Stimulated activated CD8-positive, alpha-beta memory T cell treated with anti-CD3 and anti-CD28 coated beads, Interleukin-4, amount 100 ng/mL, for 4 hours (primary cell): ENCODE results near the gene CARMIL1.
"Not testable (repeated sequence)": the region's sequence is repeated elsewhere in the genome, so short reads cannot be mapped to it uniquely, and the experiment has no call there.

Experiments used
- DNase-seq, 2 donors: peaks; one replicate each; pipeline ENCODE4 v3.0.0-alpha.2; 2020; ENCODE audit warnings: low read depth in 2 of 2, low spot score in 1 of 2

The CARMIL1 gene

DNA sequence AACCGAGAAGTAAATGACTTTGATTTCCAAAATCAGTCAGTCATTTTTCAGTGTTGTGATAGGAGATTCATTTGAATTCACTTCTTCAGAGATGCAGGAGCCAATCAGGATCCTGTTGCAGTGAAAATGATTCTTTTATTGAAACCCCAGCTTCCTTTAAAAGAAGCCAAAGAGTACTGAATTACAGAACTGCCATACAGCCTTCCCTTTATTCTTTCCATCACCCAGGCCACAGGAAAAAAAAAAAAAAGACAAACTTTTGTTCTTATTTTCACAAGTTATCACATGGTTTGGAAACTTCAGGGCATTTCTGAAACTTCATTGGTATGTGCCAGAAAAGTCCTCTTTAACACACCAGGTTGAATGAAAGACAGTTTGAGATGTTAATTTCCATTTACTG lies 1.8 kb upstream of the CARMIL1 start:
- DNase-seq, result no peak

DNA sequence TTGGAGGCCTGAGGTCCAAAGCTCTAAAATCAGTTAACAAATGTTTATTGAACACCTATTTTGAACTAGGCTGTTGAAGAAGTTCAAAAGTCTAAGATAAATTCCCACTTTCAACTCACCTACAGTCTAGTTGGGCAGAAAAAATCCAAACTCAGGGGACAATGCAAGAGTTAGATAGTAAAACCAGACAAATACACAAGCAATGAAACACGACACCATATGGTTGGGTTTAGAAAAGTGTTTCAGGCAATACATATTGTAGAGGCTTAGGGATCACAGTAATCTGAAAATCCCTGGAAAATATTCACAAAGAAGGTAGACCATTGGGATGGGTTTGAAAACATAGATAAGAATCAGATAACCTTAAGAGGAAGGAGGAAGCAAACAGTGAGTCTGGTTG lies 1.3 kb upstream of the CARMIL1 start:
- no peak for DNase-seq

DNA sequence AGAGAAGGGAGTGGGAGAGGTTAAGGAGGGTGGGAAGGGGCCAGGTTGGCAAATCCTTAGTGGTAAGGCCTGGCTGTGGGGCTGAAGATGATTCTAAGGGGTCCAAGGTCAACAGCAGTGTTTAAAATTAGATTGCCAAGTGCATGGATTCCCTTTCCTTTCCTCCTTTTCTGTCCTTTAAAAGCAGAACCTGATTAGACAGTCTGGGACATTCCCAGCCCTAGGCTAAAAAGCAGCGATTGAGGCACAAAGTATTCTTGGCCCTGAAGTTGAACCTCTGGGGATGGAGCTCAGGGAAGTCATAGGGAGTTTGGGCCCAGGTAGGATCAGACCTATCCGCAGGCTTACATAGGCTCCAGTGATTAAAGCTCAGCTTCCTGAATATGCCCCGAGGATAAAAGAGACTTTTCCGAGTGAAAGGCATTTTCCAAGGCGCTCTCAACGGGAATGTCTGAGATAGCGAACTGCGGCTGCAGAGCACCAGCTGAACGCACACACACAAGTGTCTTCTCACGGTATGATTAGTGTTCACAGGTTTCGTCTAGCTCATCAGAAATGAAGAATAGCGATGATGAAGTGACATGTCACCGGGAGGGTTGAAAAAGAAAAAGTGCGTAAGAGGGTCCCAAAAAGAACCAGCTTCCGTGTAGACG lies 787 bp upstream of the CARMIL1 start:
- no peak for DNase-seq

DNA sequence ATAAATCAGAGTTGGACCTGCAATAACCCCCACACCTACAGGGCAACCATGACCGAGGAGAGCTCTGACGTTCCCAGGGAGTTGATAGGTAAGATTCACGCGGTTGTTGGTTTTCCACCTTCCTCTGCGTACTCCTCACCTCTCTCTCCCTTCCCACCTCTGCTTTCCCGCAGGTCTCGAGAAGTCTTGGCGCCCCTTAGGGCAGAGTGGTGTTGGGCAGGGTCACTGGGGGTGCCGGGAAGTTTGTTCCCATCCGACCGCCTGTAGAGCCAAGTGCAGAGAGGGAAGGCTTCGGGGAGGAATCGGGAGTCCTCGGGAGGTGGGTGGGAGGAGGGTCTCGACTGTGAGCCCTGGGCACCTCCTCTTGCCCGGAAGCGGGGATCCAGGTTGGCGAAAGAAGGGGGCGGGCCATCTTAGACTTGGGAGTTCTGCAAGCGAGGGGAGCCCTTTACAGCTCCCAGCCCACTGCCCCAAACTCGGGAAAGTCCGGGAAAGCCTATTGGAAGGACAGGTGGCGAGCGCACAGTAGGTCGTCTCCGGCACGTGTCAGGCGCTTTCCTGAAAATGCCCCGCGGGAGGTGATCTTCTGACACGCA lies 672 bp downstream of the CARMIL1 start:
- DNase-seq, result no peak

DNA sequence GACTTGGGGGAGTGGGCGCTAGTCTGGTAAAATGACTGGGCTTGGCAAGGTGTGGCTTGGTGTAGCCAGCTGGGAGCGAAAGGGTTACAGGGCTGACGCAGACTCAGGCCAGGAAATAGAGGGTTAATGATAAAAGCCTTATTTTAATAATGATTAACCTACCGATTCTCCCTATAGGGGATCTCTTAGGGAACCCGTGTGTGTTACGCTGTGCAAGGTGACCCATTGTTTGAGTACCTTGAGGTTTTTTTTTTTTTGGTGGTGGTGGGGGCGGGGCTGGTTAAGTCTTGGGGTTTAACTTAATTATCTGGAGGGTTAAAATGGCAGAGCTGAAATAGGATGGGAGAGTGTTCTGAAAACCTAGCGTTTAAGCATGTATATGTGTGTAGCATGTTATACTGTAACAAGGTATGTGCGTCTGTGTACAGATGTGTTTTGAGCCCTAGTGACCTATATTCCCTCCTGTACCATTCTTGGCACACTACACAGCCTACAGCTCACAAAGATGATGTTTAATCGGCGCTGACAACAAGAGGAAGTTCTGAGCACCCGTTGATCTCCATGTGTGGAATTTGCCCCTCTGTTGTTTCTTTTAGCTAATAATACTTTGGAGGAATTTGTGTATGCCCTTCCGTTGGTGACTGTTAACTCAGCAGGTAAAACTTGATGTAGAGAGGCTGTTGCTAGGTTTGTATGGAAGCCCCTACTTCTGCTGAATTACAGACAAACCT lies 1.3 kb downstream of the CARMIL1 start:
- DNase-seq, result no peak

DNA sequence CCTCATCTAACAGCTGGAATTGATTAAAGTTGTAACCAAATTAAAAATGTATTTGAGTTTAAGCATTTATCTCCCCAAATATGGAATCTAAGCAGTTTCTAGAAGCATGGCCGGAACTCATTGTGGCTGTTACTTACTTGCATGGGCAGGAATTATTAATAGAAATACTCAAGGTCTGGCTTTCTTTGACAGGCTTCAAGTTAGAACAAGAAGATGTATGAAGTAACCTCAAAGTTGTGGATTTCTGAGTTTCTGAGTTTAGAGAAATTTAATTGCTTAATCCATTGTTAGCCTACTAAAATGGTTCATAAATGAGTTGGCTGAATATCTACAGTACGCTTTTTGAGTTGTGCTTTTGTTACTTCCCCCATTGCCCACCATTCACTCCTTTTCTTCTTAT lies 7.7 kb downstream of the CARMIL1 start:
- DNase-seq, result no peak

DNA sequence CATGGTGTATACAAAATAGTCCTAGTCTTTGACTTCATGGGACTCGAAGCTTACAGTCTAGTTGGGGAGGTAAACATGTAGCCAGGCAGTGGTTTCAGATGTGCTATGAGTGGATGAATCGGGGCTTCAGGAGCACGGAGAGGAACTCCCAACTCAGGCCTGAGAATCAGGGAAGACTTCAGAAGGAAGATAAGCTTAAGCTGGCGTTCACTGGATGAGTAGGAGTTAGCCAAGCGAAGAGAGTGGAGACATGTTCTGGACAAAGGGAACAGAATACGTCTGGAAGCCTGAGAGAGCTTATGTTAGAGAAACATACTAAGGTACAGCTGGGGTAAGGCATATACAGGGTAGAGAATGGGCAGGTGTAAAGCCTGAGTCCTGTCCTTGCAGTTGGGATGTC lies 8.8 kb downstream of the CARMIL1 start:
- no peak for DNase-seq

DNA sequence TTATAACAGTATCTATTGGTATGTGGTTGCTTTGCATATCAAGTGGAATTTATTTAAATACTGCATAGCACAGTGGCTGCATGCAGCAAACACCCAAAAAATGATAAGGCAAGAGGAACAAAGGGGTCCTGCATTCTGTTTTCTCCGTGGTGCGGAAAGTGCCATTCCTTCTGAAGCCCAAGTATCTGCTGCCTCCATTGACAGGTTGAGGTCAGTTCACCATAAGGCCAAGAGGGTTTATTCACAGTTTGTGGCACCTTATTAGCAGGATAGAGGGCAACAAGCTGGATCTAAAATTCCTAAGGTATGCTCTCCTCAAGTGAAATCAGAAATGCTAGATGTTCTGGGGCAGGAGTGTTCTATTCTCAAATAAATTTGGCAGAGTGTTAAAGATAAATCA lies 9.3 kb downstream of the CARMIL1 start:
- DNase-seq, result no peak

DNA sequence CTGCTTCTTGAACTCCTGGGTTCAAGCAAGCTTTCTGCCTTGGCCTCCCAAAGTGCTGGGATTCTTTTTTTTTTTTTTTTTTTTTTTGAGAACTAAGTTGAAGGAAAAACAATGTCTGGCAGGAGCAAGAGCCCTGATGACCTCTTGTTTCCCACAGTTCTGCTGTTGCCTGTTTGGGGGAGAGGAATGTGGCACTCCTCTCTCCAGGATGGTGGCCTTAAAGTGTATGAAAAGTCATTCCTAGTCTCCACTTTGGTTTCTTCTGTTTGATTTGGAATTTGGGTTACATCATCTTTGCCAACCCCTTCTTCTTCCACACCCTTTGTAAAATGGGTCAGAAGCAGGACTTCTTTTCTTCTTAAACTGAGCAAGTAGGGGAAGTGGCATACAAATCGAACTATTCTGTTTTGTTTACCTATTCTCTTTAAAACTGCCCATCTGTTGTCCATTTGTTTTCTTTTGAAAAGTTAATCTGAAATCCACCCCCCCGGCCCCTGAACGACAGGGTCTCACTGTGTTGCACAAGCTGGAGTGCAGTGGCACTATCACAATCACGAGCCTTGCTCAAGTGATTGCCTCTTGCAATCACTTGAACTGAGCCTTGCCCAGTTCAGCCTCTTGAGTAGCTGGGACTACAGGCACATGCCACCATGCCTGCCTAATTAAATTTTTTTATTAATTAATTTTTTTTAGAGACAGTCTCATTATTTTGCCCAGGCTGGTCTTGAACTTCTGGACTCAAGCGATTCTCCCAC lies 11.3 kb downstream of the CARMIL1 start:
- no peak for DNase-seq

DNA sequence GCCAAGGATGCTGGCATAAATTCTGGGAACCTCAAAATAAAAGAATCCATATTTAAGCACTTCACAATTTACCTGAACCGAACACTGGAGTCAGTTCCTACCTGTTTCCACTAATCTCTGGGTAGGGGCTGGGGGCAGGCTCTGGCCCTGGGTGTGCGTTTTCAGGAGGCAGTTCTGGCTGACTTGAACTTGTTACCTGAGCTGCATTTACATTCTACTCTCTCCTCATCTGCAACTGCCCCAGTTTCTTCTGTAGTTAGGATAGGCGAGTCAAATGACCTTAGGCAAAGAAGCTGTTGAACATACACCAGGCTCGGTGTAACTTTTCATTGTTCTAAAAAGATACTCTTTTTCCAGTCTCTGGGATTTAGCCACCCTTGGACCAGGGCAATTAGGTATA lies 13.2 kb downstream of the CARMIL1 start:
- DNase-seq, result no peak

DNA sequence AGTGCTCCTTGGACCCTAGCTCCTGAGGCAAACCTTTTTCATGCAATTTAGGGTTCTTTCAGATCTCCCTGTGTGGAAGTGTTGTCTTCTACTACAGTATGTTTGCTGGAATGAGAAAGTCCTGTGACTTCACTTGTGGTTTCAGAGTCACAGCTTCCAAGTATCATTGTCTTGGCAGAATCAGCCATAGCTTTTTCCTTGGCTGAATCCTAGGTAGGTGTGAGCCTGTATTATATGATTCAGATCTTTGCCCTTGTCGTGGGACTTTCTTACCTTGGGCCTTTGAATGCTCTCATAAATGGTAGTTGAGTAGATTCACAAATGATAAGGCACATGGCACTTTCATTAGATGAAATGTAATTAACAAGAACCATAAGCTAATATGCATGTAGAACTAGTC lies 16.5 kb downstream of the CARMIL1 start:
- DNase-seq, result no peak

DNA sequence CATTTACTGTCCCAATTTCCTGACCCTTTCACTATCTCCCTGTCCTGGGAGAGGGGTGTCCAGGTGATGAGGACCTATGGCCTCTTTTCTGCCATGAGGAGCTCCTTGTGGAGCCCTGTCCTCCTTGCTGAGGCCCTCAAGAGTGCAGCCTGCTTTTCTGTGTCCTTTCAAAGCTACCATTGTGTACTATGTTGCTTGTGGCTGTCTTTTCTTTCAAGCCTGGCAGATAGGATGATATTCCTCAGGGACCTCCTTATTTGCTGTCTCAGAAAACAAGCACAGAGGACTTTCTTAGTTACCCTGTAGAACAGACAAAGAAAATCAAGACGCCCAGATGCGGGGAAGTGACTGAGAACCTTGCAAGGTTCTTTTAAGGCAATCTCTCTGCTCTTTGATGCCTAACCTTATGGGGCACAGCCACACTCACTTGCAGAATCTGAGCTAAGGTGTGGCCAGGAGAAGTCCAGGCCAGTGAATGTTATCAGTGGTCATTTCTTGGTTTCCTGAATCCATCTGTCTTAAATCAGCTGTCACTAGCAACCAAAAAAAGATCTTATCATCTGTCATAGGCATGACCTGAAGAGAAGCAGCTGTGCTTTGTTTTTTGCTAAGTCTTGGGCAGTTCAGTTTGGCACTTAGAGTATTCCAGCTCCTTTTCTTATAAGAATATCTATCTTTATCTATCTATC lies 17.2 kb downstream of the CARMIL1 start:
- no peak for DNase-seq

DNA sequence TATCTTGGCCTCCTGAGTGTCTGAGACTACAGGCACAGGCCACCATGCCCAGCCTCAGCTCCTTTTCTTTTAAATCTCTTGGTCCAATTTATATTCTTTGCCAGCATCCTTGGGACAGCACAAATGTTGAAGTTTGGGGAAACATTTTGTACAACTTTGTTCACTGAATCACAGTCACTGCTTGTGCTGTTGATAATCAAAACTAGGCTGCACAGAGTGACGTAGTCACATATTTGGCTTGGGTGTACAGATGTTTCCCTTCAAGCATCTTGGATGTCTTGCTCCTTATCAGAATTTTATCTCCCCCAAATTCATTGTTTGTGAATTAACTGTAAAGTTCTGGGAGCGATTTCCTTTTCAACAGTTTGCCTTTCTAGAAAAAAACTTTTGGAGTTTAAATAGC lies 17.9 kb downstream of the CARMIL1 start:
- no peak for DNase-seq

DNA sequence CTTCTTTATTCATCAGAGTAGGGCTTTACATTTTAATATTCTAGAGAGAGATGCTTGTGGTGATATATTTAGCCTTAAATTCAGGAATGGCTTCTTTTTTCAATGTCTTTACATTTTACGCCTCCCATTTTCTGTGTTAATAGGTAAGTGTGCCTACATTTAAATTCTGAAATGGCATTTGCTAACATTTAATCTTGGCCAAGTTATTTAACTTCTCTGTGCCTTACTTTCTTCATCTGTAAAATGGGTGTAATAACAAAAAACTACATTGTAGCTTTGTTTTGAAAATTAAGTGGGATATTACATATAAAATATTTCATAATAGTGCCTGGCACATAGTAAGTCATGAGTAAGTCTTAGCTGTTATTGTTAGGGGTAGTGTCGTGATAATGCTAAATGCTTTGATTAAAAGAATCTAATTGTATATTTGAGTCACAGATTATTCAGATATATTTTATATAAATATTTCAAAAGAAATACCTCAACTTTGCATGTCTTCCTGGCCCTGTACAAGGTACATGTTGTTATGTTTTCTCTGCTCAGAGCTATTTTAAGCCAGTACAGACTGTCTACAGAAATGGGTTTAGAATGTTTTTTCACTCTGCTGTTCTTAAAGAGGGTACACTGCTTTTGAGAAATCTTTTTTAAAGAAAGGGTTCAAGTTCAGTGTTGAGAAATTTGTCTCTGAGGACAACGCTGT lies 18.8 kb downstream of the CARMIL1 start:
- DNase-seq, result no peak

DNA sequence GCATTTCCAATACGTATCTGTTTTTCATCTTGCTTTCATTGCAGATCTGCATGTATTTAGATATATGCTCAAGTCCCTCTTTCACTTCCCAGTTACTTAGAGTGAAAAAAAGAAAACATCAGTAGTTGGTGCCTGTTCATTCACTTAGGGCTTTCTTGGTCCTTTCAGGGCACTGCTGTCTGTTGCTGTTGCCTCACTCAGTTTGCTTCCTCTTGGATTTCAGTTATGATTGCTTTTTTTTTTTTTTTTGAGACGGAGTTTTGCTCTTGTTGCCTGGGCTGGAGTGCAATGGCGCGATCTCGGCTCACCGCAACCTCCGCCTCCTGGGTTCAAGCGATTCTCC lies 19.3 kb downstream of the CARMIL1 start:
- DNase-seq, result not testable (repeated sequence)

DNA sequence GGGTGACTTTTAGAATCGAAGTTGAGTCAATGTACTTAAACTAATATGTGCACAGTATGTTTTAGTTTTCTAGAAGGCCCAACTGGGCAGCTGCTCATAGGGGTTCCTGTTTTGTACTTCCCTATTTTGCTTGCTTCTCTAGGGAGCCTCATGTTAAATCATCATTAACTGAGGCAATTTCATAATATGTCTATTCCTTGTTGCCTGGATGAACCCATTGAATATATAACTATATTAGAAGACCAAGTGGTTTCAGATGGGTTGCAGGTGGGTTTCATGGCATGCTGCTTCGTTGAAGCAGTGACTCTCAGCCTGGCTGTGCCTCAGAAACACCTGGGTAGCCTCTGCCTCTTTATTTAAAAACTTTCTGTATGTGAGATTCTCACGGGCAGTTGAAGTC lies 22.2 kb downstream of the CARMIL1 start:
- no peak for DNase-seq

DNA sequence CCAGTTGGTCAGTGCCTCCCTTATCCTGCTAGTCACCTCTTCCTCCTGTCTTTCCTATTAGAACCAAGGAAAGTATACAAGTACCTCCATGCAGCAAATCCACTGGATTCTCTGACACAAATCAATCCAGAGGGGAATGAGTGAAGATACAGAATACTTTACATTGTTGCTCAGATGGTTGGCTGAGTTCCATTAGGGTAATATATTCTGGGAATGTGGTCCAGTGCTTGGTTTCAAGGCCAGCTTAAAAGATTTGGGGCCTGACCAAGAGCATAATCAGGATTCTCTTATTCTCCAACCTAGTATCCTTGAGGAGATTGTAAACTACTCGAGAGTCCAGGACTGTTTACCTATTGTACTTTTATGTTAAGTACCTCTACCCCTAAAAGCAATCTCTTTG lies 23.0 kb downstream of the CARMIL1 start:
- no peak for DNase-seq

DNA sequence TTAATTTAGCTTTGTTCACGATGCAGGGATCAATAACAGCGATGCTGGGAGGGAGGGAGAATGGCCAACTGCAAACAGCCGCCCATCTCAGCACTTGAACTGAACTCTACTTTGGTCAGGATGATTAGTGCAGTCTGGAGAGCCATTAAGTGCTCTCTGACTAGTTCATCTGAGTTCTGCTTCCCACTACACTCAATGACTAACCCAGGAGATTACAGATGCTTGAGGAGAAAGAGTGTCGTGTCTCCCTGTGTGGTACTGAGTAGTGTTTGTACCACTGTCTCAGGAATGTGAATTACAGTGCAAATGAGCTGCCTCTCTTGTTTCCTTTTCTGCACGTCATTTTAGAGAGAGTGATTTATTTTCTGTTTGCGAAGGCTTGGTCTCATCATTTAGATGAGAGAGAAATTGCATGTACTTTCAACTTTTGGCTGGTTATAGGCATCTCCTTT lies 23.5 kb downstream of the CARMIL1 start:
- no peak for DNase-seq

DNA sequence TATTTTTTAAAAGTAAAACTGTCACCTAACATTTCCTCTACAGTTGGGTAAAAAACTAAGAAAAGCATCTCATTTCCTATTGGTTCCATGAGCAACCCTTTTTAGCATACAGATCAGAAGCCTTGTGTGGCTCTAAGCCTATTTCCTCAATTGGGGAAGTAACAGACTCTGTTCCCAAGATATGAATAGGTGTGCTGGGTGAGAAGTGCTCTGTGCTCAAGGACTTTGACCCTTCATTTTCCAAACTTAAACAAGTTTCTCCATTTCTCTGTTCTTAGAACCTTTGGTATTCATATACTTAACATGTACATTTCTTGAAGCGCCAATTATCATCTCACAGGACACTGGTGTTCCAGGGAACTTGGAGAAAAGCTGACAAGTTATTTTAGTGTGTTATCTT lies 24.1 kb downstream of the CARMIL1 start:
- no peak for DNase-seq

DNA sequence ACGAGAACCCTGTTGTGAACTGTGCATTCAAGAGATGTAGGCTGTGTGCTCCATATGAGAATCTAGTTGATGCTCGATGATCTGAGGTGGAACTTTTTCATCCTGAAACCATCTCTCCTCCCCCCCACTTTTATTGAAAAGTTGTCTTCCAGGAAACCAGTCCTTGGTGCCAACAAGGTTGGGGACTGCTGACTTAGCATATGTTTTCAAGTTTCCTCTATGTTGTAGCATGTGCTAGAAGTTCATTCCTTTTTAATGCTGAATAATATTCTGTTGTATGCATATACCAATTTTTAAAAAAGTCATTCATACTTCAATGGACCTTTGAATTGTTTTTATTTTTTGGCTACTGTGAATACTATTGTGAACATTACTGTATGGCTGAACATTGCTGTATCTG lies 27.2 kb downstream of the CARMIL1 start:
- no peak for DNase-seq
